ENCODE data around the gene TSACC. TPM values are rescaled to one million over a fixed set of nuclear protein-coding genes. Genes with fewer than 3 reads are reported as not detected.
"Not testable (repeated sequence)": the region's sequence is repeated elsewhere in the genome, so short reads cannot be mapped to it uniquely, and the experiment has no call there.

TSACC gene
- total RNA-seq, 2 donors from 2014 or later, result not detected

GRCh38 chr1:156320560-156320959 is 17.8 kb upstream of the TSACC start:
- no peak for DNase-seq (ENCODE audit: low spot score)
- Mint-ChIP-seq H3K4me3 (no peak overlapping the region), H3K27ac (peak overlapping the region in 1 of 2 donors; percentile 11), H3K9me3 (no peaks in the 10 kb centered on the region), H3K4me1 (ENCODE audit: low read depth in 2 of 2) (peaks cover 0 to 6% of the 10 kb centered on the region in 2 donors), H3K36me3 (peaks cover 23% of the 10 kb centered on the region), H3K27me3 (no peaks in the 10 kb centered on the region)
- ATAC-seq, result no peak

- not testable (repeated sequence) for H3K4me3 Mint-ChIP-seq; DNase-seq (ENCODE audit: low spot score); H3K27me3 Mint-ChIP-seq; H3K9me3 Mint-ChIP-seq; H3K27ac Mint-ChIP-seq; ATAC-seq; H3K4me1 Mint-ChIP-seq (ENCODE audit: low read depth in 2 of 2)
- H3K36me3 Mint-ChIP-seq, result peaks cover 16% of the 10 kb centered on the region
These were observed 15.1 kb upstream of the TSACC start for GRCh38 chr1:156323179-156323578.

GRCh38 chr1:156336242-156336641 is 2.1 kb upstream of the TSACC start:
- Mint-ChIP-seq H3K36me3 (peaks cover 35% of the 10 kb centered on the region), H3K27ac (peak overlapping the region; percentile 91 to 92), H3K9me3 (no peaks in the 10 kb centered on the region), H3K4me3 (peak overlapping the region; percentile 97), H3K27me3 (no peaks in the 10 kb centered on the region), H3K4me1 (ENCODE audit: low read depth in 2 of 2) (peaks cover 32 to 41% of the 10 kb centered on the region in 2 donors)
- DNase-seq (ENCODE audit: low spot score) (no peak), ATAC-seq (no peak)

DNA sequence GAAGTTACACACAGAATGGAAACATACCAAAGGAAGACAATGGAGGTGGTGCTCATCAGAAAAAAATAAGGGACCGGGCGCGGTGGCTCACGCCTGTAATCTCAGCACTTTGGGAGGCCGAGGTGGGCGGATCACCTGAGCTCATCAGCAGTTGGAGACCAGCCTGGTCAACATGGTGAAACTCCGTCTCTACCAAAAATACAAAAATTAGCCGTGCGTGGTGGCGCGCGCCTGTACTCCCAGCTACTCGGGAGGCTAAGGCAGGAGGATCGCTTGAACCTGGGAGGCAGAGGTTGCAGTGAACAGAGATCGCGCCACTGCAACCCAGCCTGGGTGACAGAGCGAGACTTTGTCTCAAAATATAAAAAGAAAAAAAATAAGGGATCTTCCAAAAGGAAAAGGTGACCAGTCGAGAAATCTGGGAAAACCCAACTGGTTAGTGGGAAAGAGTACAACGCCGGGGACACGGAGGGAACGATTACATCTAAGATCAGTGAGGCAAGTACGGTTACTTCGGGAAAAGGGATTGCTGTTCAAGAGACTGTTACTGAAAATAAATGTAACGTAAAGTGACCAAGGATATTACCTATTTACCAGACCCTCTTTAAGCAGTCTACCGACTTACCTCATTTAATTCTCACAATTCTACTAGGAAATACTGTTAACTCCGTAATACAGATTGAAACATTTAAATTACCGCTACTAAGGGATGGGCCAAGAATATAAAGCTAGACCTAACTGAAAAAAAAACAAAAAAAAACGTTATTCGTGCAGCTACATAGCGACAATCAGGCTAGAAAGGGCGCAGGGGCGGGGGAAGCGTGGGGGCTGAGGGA is 1.1 kb upstream of the TSACC start:
- Mint-ChIP-seq H3K27me3 (no peaks in the 10 kb centered on the region), H3K27ac (peak overlapping the region; percentile 91 to 92), H3K4me3 (peak overlapping the region; percentile 97), H3K36me3 (peaks cover 35% of the 10 kb centered on the region), H3K9me3 (no peaks in the 10 kb centered on the region), H3K4me1 (ENCODE audit: low read depth in 2 of 2) (peaks cover 32 to 41% of the 10 kb centered on the region in 2 donors)
- no peak for ATAC-seq
- DNase-seq (ENCODE audit: low spot score), result no peak

DNA sequence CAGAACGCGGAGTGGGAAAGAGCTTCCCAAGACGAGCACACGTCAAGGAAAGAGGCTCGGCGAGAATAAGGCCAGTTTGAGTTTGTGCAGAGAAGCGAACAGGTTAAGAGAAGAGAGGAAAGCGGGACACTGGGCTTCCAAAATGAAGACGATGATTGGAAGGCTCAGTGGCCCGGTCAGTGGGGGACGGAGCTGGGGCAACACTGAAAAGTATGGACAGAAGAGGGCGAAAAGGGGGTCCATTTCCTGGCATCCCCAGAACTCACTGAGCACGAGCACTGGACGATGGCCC is 492 bp upstream of the TSACC start:
- no peak for ATAC-seq
- DNase-seq (ENCODE audit: low spot score), result no peak
- Mint-ChIP-seq H3K4me1 (ENCODE audit: low read depth in 2 of 2) (peaks cover 32 to 41% of the 10 kb centered on the region in 2 donors), H3K36me3 (peaks cover 35% of the 10 kb centered on the region), H3K27ac (peak overlapping the region; percentile 91 to 92), H3K4me3 (peak overlapping the region; percentile 97), H3K27me3 (no peaks in the 10 kb centered on the region), H3K9me3 (no peaks in the 10 kb centered on the region)

DNA sequence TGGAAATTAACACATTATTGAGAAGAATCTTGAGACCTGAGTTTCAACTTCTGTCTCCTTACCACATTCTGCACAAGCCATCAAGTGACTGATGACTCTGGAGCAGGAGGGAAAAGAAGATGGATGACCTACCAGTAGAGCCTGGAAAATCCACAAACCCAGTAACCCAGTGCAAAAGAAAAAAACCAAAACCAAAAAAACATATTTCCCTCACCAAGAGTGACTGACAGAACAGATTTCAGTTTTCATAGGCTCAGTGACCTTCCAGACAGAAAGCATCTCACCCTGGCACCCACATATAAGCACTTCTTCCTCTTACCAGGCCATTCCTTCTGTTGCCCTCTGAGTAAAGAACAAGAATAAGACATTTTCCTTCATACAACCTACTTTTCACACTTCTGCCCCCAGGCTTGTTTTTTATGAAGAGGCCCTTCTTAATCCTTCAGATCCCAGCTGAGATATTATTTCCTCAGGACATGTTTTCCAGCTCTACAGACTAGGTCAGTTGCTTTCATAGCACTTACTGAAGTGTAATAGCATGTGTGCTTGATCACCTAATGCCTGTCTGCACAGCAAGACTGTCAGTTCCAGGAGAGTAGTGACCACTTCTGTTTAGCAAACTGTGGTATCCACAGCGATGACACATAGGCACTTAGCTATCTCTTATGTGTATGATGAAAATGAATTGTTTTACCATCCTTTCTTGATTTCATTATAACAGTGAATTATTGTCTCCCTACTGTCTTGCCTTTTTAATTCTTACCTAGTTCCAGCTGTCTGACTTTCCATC is 4.0 kb downstream of the TSACC start:
- ATAC-seq (no peak), DNase-seq (ENCODE audit: low spot score) (no peak)
- peaks cover 11 to 21% of the 10 kb centered on the region in 2 donors for H3K27me3 Mint-ChIP-seq
- peaks cover 3% of the 10 kb centered on the region for H3K36me3 Mint-ChIP-seq
- no peak overlapping the region for H3K4me3 Mint-ChIP-seq
- H3K4me1 Mint-ChIP-seq (ENCODE audit: low read depth in 2 of 2), result peaks cover 10 to 12% of the 10 kb centered on the region in 2 donors
- H3K27ac Mint-ChIP-seq, result no peak overlapping the region
- no peaks in the 10 kb centered on the region for H3K9me3 Mint-ChIP-seq

- ATAC-seq (no peak), DNase-seq (ENCODE audit: low spot score) (no peak)
- Mint-ChIP-seq H3K4me3 (no peak overlapping the region), H3K36me3 (no peaks in the 10 kb centered on the region), H3K27ac (no peak overlapping the region), H3K4me1 (ENCODE audit: low read depth in 2 of 2) (peaks cover 0 to under 1% of the 10 kb centered on the region in 2 donors), H3K27me3 (peaks cover 12 to 24% of the 10 kb centered on the region in 2 donors), H3K9me3 (no peaks in the 10 kb centered on the region)
These were observed 6.1 kb downstream of the TSACC start for GRCh38 chr1:156344409-156344808.

GRCh38 chr1:156346035-156346434 is 7.7 kb downstream of the TSACC start:
- H3K4me1 Mint-ChIP-seq (ENCODE audit: low read depth in 2 of 2); H3K36me3 Mint-ChIP-seq; H3K27ac Mint-ChIP-seq; H3K4me3 Mint-ChIP-seq; H3K9me3 Mint-ChIP-seq; DNase-seq (ENCODE audit: low spot score); ATAC-seq: not testable (repeated sequence)
- H3K27me3 Mint-ChIP-seq, result peaks cover 16 to 24% of the 10 kb centered on the region in 2 donors

- Mint-ChIP-seq H3K4me1 (ENCODE audit: low read depth in 2 of 2) (no peaks in the 10 kb centered on the region), H3K4me3 (no peak overlapping the region), H3K27ac (no peak overlapping the region), H3K36me3 (no peaks in the 10 kb centered on the region), H3K27me3 (peaks cover 19 to 24% of the 10 kb centered on the region in 2 donors), H3K9me3 (no peaks in the 10 kb centered on the region)
- ATAC-seq (no peak), DNase-seq (ENCODE audit: low spot score) (no peak)
These were observed 8.3 kb downstream of the TSACC start for GRCh38 chr1:156346636-156347035.

DNA sequence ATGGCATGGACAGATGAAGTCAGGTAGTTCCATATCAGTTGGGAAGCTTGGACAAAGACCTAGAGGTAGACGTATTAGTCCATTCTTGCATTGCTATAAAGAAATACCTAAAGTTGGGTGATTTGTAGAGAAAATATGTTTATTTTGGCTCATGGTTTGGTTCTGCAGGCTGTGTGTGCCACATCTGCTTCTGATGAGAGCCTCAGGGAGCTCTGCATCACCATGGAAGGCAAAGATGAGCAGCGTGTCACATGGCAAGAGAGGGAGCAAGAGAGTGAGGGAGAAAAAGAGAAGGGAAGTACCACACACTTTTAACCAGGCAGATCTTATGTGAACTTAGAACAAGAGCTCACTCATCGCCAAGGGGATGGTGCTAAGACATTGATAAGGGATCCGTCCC is 9.0 kb downstream of the TSACC start:
- Mint-ChIP-seq H3K27ac (no peak overlapping the region), H3K4me1 (ENCODE audit: low read depth in 2 of 2) (no peaks in the 10 kb centered on the region), H3K27me3 (peaks cover 19 to 24% of the 10 kb centered on the region in 2 donors), H3K36me3 (no peaks in the 10 kb centered on the region), H3K9me3 (no peaks in the 10 kb centered on the region), H3K4me3 (no peak overlapping the region)
- ATAC-seq (no peak), DNase-seq (ENCODE audit: low spot score) (no peak)

DNA sequence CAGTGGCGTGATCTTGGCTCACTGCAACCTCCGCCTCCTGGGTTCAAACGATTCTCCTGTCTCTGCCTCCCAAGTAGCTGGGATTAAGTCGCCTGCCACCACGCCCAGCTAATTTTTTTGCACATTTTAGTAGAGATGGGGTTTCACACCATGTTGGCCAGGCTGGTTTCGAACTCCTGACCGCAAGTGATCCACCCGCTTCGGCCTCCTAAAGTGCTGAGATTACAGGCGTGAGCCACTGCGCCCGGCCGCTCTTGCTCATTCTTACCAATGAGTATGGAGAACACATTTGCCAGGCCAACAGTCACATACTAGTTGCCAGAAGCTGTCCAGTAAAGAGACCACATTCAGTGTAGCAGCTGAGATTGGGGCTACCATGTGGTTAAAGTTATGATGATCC is 14.2 kb downstream of the TSACC start:
- not testable (repeated sequence) for H3K4me3 Mint-ChIP-seq; H3K4me1 Mint-ChIP-seq (ENCODE audit: low read depth in 2 of 2); H3K9me3 Mint-ChIP-seq; DNase-seq (ENCODE audit: low spot score); ATAC-seq; H3K36me3 Mint-ChIP-seq; H3K27ac Mint-ChIP-seq
- peaks cover 8 to 17% of the 10 kb centered on the region in 2 donors for H3K27me3 Mint-ChIP-seq

DNA sequence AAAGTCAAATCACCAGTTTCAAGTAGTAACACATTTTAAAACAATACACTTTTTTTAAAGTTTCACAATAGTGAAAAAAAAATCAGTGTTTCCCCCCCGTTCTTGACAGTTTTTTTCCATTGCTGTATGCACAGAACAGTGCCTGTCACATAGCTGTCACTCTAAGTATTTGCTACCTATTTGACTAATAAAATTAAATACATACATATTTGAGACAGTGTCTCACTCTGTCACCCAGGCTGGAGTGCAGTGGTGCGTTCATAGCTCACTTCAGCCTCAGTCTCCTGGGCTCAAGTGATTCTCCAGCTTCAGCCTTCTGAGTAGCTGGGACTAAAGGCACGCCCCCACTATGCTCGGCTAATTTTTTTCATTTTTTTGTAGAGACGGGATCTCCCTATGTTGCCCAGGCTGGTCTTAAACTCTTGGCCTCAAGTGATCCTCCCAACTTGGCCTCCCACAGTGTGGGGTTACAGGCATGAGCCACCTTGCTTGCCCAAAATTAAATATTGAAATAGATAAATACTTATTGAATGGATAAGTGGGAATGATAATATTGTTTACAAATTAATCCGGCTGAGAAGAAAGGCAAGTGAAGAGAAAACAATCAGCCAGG is 18.0 kb downstream of the TSACC start:
- no peak overlapping the region for H3K27ac Mint-ChIP-seq
- H3K36me3 Mint-ChIP-seq, result no peaks in the 10 kb centered on the region
- H3K9me3 Mint-ChIP-seq, result no peaks in the 10 kb centered on the region
- ATAC-seq, result no peak
- no peaks in the 10 kb centered on the region for H3K4me1 Mint-ChIP-seq (ENCODE audit: low read depth in 2 of 2)
- DNase-seq (ENCODE audit: low spot score), result no peak
- no peak overlapping the region for H3K4me3 Mint-ChIP-seq
- peaks cover 22 to 37% of the 10 kb centered on the region in 2 donors for H3K27me3 Mint-ChIP-seq

DNA sequence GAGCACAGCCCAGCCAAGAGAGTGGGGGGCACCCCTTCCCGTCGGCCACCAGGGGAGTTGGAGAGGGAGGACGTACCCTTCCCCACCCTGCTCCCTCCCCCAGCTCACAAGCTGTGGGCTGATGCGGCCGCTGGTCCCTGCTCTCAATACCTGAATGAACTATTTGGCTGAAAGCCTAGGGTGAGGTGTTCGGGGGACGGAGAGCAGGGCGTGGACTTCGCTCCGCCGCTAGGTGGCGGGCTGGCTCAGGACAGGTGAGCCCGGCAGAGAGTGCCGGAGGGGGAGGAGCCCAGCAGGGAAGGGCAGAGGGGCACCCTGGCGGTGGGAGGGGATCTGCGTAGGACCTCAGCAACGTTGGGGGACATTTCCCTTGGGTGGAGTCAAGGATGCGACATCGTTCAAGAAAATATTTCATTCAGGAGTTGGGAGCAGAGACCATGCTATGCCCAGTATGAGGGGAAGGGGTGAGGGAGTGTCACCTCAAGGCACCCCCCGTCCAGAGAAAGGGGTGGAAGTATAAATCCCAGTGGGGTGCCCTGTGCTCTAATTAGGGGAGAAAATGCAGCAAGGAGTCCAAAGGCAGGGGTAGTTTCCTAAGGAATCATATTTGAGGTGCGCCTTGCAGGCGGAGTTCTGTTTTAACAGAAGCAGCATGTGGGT is 18.7 kb downstream of the TSACC start:
- Mint-ChIP-seq H3K27me3 (peaks cover 21 to 37% of the 10 kb centered on the region in 2 donors), H3K4me3 (no peak overlapping the region), H3K27ac (no peak overlapping the region), H3K9me3 (no peaks in the 10 kb centered on the region), H3K36me3 (no peaks in the 10 kb centered on the region), H3K4me1 (ENCODE audit: low read depth in 2 of 2) (no peaks in the 10 kb centered on the region)
- peak; percentile 67 for DNase-seq (ENCODE audit: low spot score)
- peak; percentile 81 to 86 for ATAC-seq
